Gastrocnemius medialis (tissue), 4 donors: ENCODE data around the gene SPRYD4. TPM values are rescaled to one million over a fixed set of nuclear protein-coding genes. Genes with fewer than 3 reads are reported as not detected.

Experiments used
- ATAC-seq, 2 donors: fragments of 150-250 bp; one replicate each; pipeline ENCODE4 v1.9.1; 2016
- DNase-seq, 2 donors: peaks; one replicate each; pipeline ENCODE4 v3.0.0-alpha.2; 2019
- H3K27ac ChIP-seq, 4 donors: fragments of 200-600 bp; sonication (generic); 1 replicate in 1 of 4; 2 replicates in 3 of 4; pipeline ENCODE4 v1.5.1; 2016 to 2018; ENCODE audit warnings: mild to moderate bottlenecking in 2 of 4, moderate library complexity in 1 of 4
- H3K27me3 ChIP-seq, 3 donors: fragments of 200-600 bp; sonication (generic) in 2 of 3; 1 replicate in 1 of 3; 2 replicates in 2 of 3; pipeline versions ENCODE4 v1.5.1 to v1.6.0; 2016 to 2019; ENCODE audit warnings: mild to moderate bottlenecking in 1 of 3, moderate library complexity in 1 of 3
- H3K36me3 ChIP-seq, 2 donors: fragments of 200-600 bp; sonication (generic) in 1 of 2; one replicate each; pipeline ENCODE4 v1.5.1; 2017 to 2018
- H3K4me1 ChIP-seq, 2 donors: fragments of 200-600 bp; sonication (generic) in 1 of 2; one replicate each; pipeline ENCODE4 v1.5.1; 2016 to 2017; ENCODE audit warnings: mild to moderate bottlenecking in 2 of 2
- H3K4me3 ChIP-seq, 4 donors: fragments of 200-600 bp; sonication (generic) in 3 of 4; 1 replicate in 1 of 4; 2 replicates in 3 of 4; pipeline ENCODE4 v1.5.1; 2016 to 2019; ENCODE audit warnings: mild to moderate bottlenecking in 2 of 4
- H3K9me3 ChIP-seq, 3 donors: fragments of 200-600 bp; sonication (generic) in 2 of 3; 1 replicate in 1 of 3; 2 replicates in 2 of 3; pipeline ENCODE4 v1.5.1; 2016 to 2019
- CTCF ChIP-seq, 5 experiments: fragments of 450-650 bp in 3 of 5; fragments of 200-600 bp in 2 of 5; sonication (generic) in 2 of 5; IDR thresholded peaks in 4 of 5; conservative IDR thresholded peaks in 1 of 5; 1 replicate in 4 of 5; 2 replicates in 1 of 5; pipeline ENCODE4 v1.5.1; 2016 to 2019; ENCODE audit warnings: antibody characterized with exemption in 5 of 5, mild to moderate bottlenecking in 3 of 5, moderate library complexity in 3 of 5
- POLR2A ChIP-seq, 2 donors: fragments of 450-650 bp; IDR thresholded peaks; one replicate each; pipeline ENCODE4 v1.6.1; 2017; ENCODE audit warnings: antibody characterized with exemption in 2 of 2, mild to moderate bottlenecking in 2 of 2, moderate library complexity in 2 of 2
- in situ Hi-C, 4 donors: fragments of 200-750 bp; cut with MboI; loops; one replicate each; pipeline versions ENCODE4 v1.15.0 to v1.8.0; 2017; ENCODE audit warnings: low sequenced_read_pairs in 4 of 4
- intact Hi-C: fragments of 100-400 bp; cut with DNase I; formaldehyde crosslinking; loops from one replicate; pipeline ENCODE4 v1.15.1; 2023; ENCODE audit warnings: low total_unique reads
- total RNA-seq, 4 donors: library from RNA; depleted of rRNA; stranded (reverse); fragments of >200 nt; gene quantifications; one replicate each; pipeline versions ENCODE4 v1.1.0 to v1.2.3, GENCODE V29; 2016

Gene SPRYD4
- total RNA-seq, 4 donors from 2014 or later: 1.6 to 4.7 (median 2.9) TPM

DNA sequence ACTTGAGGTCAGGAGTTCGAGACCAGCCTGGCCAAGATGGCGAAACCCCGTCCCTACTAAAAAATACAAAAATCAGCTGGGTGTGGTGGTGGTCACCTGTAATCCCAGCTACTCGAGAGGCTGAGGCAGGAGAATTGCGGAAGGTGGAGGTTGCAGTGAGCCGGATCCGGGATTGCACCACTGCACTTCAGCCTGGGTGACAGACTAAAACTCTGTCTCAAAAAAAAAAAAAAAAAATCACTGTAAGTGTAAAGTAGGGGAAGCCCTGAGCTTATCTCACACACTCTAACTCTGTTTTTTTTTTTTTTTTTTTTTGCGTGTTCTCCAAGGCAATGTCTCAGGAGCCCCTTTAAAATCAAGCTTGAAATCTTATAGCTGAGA lies 52.8 kb downstream of the SPRYD4 start:
- H3K36me3 ChIP-seq: no peaks in the 10 kb centered on the region
- TF ChIP-seq POLR2A (IDR thresholded peaks at IDR 0.05): no peak
- TF ChIP-seq CTCF (IDR thresholded peaks at IDR 0.05 in 4 of 5, conservative IDR thresholded peaks at IDR 0.05 in 1 of 5): no peak
- in situ Hi-C loops (loop anchor here in 2 of 4 donors (5.0 kb wide), 1 partner anchor 46 kb away; no protein-coding TSS in a partner anchor), intact Hi-C loops (loop anchor here (2.0 kb wide), 1 partner anchor 110 kb away; the partner anchor contains the start of gene BAZ2A)
- H3K4me1 ChIP-seq: peaks cover 0 to 14% of the 10 kb centered on the region in 2 donors
- DNase-seq (no peak), ATAC-seq (peak; percentile 20 to 33)
- peak overlapping the region; percentile 51 to 65 (median 62) for H3K4me3 ChIP-seq
- peak overlapping the region; percentile 78 to 86 (median 85) for H3K27ac ChIP-seq
- H3K27me3 ChIP-seq: no peaks in the 10 kb centered on the region
- H3K9me3 ChIP-seq: no peaks in the 10 kb centered on the region

DNA sequence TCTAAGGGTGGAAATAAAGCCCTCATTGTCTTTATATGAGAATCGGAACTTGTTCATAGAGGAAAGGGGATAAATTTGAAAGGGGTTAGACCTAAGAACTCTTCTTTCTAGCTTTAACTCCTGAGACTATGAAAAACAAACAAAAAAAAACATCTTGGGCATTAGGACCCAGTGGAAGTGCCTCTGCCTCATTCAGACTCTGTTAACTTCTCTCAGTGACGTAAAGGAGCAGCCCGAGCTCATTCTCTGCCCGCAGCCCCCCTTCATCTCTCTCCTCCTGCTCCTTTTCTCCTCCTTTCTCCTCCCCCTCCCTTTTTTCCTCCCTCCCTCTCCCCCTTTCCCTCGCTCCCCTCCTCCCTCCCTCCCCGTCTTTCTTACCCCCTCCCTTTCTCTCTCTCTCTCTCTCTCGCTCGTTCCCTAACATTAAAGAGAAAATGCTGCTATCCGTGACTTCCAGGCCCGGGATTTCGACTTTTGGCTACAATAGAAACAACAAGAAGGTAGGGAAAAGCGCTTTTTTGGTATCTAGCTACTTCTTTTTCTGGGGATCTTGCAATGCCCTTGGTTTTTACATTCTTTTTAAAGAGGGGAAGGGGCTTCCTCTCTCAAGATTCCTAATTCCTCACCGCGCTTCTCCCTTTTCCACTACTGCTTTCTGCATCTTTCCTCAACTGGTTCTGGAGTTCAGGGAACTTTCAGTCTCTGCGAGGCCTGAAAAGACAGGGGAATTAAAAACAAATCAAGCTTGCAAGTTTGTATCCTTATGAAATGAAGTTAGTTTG lies 53.4 kb downstream of the SPRYD4 start, which contains the start of gene RBMS2:
Gene RBMS2 (plus strand): TSS at position 231 of the 782 bp plus-strand sequence. CDS start 204 bp downstream, at position 435.
- no peaks in the 10 kb centered on the region for H3K9me3 ChIP-seq
- ATAC-seq: peak; percentile 89 to 94
- intact Hi-C loops: loop anchor here (2.0 kb wide), 1 partner anchor 109 kb away; the partner anchor contains the start of gene BAZ2A
- H3K4me3 ChIP-seq: peak within 1 kb of the TSS; percentile 51 to 65 (median 62)
- in situ Hi-C loops: loop anchor here in 2 of 4 donors (5.0 kb wide), 1 partner anchor 46 kb away; no protein-coding TSS in a partner anchor
- peaks cover 0 to 14% of the 10 kb centered on the region in 2 donors for H3K4me1 ChIP-seq
- H3K36me3 ChIP-seq: no peaks in the 10 kb centered on the region
- TF ChIP-seq POLR2A (IDR thresholded peaks at IDR 0.05) (peak; percentile 32 to 33), CTCF (IDR thresholded peaks at IDR 0.05 in 4 of 5, conservative IDR thresholded peaks at IDR 0.05 in 1 of 5) (no peak)
- peak within 1 kb of the TSS; percentile 78 to 86 (median 85) for H3K27ac ChIP-seq
- peak; percentile 55 to 76 for DNase-seq
- no peaks in the 10 kb centered on the region for H3K27me3 ChIP-seq

- Histone ChIP-seq H3K27ac (peak overlapping the region; percentile 78 to 86 (median 85)), H3K36me3 (no peaks in the 10 kb centered on the region), H3K4me1 (peaks cover 0 to 14% of the 10 kb centered on the region in 2 donors), H3K9me3 (no peaks in the 10 kb centered on the region), H3K4me3 (peak overlapping the region; percentile 51 to 65 (median 62)), H3K27me3 (no peaks in the 10 kb centered on the region)
- TF ChIP-seq POLR2A (IDR thresholded peaks at IDR 0.05) (no peak), CTCF (IDR thresholded peaks at IDR 0.05 in 4 of 5, conservative IDR thresholded peaks at IDR 0.05 in 1 of 5) (no peak)
- intact Hi-C loops (no loop called here), in situ Hi-C loops (loop anchor here in 2 of 4 donors (5.0 kb wide), 1 partner anchor 45 kb away; no protein-coding TSS in a partner anchor)
- no peak for ATAC-seq
- no peak for DNase-seq
Observed at GRCh38 chr12:56522411-56523193, 54.2 kb downstream of the SPRYD4 start.

DNA sequence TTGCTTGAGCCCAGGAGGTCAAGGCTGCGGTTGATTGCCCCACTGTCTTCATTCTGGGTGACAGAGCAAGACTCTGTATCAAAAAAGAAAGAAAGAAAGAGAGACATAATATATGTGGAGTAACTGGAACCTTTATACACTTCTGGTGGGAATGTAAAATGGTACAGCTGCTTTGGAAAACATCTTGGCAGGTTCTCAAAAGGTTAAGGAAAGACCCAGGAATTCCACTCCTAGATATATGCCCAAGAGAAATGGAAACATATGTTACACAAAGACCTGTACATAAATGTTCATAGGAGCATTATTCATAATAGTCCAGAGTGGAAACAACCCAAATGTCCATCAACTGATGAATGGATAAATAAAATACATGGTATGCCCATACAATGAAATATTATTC lies 60.5 kb downstream of the SPRYD4 start:
- intact Hi-C loops: no loop called here

More for the DNA sequence above, 60.5 kb downstream of the SPRYD4 start:
- H3K9me3 ChIP-seq: no peaks in the 10 kb centered on the region
- no peak overlapping the region for H3K4me3 ChIP-seq
- TF ChIP-seq POLR2A (IDR thresholded peaks at IDR 0.05) (no peak), CTCF (IDR thresholded peaks at IDR 0.05 in 4 of 5, conservative IDR thresholded peaks at IDR 0.05 in 1 of 5) (no peak)
- ATAC-seq (no peak), DNase-seq (no peak)
- H3K27ac ChIP-seq: peak overlapping the region in 1 of 4 donors; percentile 28
- H3K4me1 ChIP-seq: peaks cover 0 to 4% of the 10 kb centered on the region in 2 donors
- no peaks in the 10 kb centered on the region for H3K36me3 ChIP-seq
- H3K27me3 ChIP-seq: no peaks in the 10 kb centered on the region
- in situ Hi-C loops: no loop called here

Other genes starting within 250 kb of the SPRYD4 start
- gene RNF41, start 246.7 kb upstream of the SPRYD4 start, total RNA-seq: 10 to 100 TPM; 46.5 to 58.9 (median 54.8) TPM
- gene NABP2, start 244.2 kb upstream of the SPRYD4 start, total RNA-seq: 10 to 100 TPM; 29.6 to 75.0 (median 42.8) TPM
- gene SLC39A5, start 238.5 kb upstream of the SPRYD4 start, total RNA-seq: under 1 TPM in 1 of 4 donors, not detected in 3; 0.83 TPM
- 10 to 100 TPM; 14.7 to 30.9 (median 18.9) TPM for gene ANKRD52, start 210.2 kb upstream of the SPRYD4 start, total RNA-seq
- gene COQ10A, start 201.6 kb upstream of the SPRYD4 start, total RNA-seq: 10 to 100 TPM; 17.7 to 90.1 (median 54.5) TPM
- 100 to 1,000 TPM; 211 to 359 (median 271) TPM for gene CS, start 168.2 kb upstream of the SPRYD4 start, total RNA-seq
- 10 to 100 TPM; 21.7 to 59.1 (median 28.4) TPM for gene CNPY2, start 152.6 kb upstream of the SPRYD4 start, total RNA-seq
- gene PAN2, start 134.6 kb upstream of the SPRYD4 start, total RNA-seq: 10 to 100 TPM in 2 of 4 donors, 1 to 10 TPM in 2; 7.8 to 33.0 (median 11.6) TPM
- gene IL23A, start 129.7 kb upstream of the SPRYD4 start, total RNA-seq: not detected
- gene STAT2, start 108.5 kb upstream of the SPRYD4 start, total RNA-seq: 10 to 100 TPM; 21.0 to 33.2 (median 27.4) TPM
- under 1 TPM in 1 of 4 donors, not detected in 3; 0.27 TPM for gene APOF, start 105.7 kb upstream of the SPRYD4 start, total RNA-seq
- 1 to 10 TPM; 1.9 to 4.6 (median 2.5) TPM for gene TIMELESS, start 19.2 kb upstream of the SPRYD4 start, total RNA-seq
- not detected for gene MIP, start 13.9 kb upstream of the SPRYD4 start, total RNA-seq
- 1 to 10 TPM in 1 of 4 donors, under 1 TPM in 1, not detected in 2; 0.53 to 1.9 TPM for gene GLS2, start 19.6 kb downstream of the SPRYD4 start, total RNA-seq
- gene RBMS2, start 53.2 kb downstream of the SPRYD4 start, total RNA-seq: 10 to 100 TPM in 1 of 4 donors, 1 to 10 TPM in 3; 4.1 to 11.0 (median 5.4) TPM
- gene BAZ2A, start 161.7 kb downstream of the SPRYD4 start, total RNA-seq: 10 to 100 TPM; 40.5 to 65.8 (median 55.4) TPM
- 1,000 to 10,000 TPM in 2 of 4 donors, 100 to 1,000 TPM in 2; 779 to 1,310 (median 926) TPM for gene ATP5F1B, start 177.4 kb downstream of the SPRYD4 start, total RNA-seq
- 10 to 100 TPM; 57.2 to 81.4 (median 69.3) TPM for gene PTGES3, start 219.7 kb downstream of the SPRYD4 start, total RNA-seq